KOPT-K1 (cell line): Measurements from ENCODE around the gene HMMR.
"Not testable (repeated sequence)": the region's sequence is repeated elsewhere in the genome, so short reads cannot be mapped to it uniquely, and the experiment has no call there.

Experiments used
- H3K27ac ChIP-seq: fragments of 200-600 bp; sonication (generic); 2 replicates; pipeline ENCODE4 v1.5.1; 2016; ENCODE audit warnings: antibody characterized with exemption, mild to moderate bottlenecking, low read depth, low read length; ENCODE audit not compliant: poor library complexity, severe bottlenecking
- H3K36me3 ChIP-seq: fragments of 200-600 bp; sonication (generic); 2 replicates; pipeline ENCODE4 v1.5.1; 2017; ENCODE audit warnings: antibody characterized with exemption, mild to moderate bottlenecking, low read length, moderate library complexity; ENCODE audit not compliant: insufficient read depth
- H3K9me3 ChIP-seq: fragments of 200-600 bp; sonication (generic); 2 replicates; pipeline ENCODE4 v1.5.1; 2017; ENCODE audit warnings: antibody characterized with exemption, low read length, mild to moderate bottlenecking; ENCODE audit not compliant: insufficient read depth, poor library complexity, severe bottlenecking

The HMMR gene

GRCh38 chr5:163509291-163509951 is 49.0 kb downstream of the HMMR start:
- Histone ChIP-seq H3K27ac (no peak overlapping the region), H3K36me3 (peaks cover 29% of the 10 kb centered on the region), H3K9me3 (no peaks in the 10 kb centered on the region)

- H3K9me3 ChIP-seq = no peaks in the 10 kb centered on the region
- H3K27ac ChIP-seq = no peak overlapping the region
- peaks cover 60% of the 10 kb centered on the region for H3K36me3 ChIP-seq
These were observed 52.1 kb downstream of the HMMR start for GRCh38 chr5:163512526-163512925.

GRCh38 chr5:163525096-163525495 is 64.7 kb downstream of the HMMR start:
- no peaks in the 10 kb centered on the region for H3K9me3 ChIP-seq
- peaks cover 23% of the 10 kb centered on the region for H3K36me3 ChIP-seq
- no peak overlapping the region for H3K27ac ChIP-seq

GRCh38 chr5:163529698-163530097 is 69.3 kb downstream of the HMMR start:
- Histone ChIP-seq H3K9me3 (no peaks in the 10 kb centered on the region), H3K27ac (no peak overlapping the region), H3K36me3 (no peaks in the 10 kb centered on the region)

- Histone ChIP-seq H3K9me3 (no peaks in the 10 kb centered on the region), H3K27ac (no peak overlapping the region), H3K36me3 (no peaks in the 10 kb centered on the region)
These were observed 70.8 kb downstream of the HMMR start for GRCh38 chr5:163531272-163531671.

GRCh38 chr5:163532171-163533084 is 72.0 kb downstream of the HMMR start:
- no peaks in the 10 kb centered on the region for H3K36me3 ChIP-seq
- H3K9me3 ChIP-seq = no peaks in the 10 kb centered on the region
- no peak overlapping the region for H3K27ac ChIP-seq

- Histone ChIP-seq H3K27ac (no peak overlapping the region), H3K9me3 (no peaks in the 10 kb centered on the region), H3K36me3 (no peaks in the 10 kb centered on the region)
These were observed 72.8 kb downstream of the HMMR start for GRCh38 chr5:163533223-163533622.

GRCh38 chr5:163534492-163535094 is 74.2 kb downstream of the HMMR start:
- Histone ChIP-seq H3K27ac (no peak overlapping the region), H3K9me3 (no peaks in the 10 kb centered on the region), H3K36me3 (no peaks in the 10 kb centered on the region)

GRCh38 chr5:163535290-163535689 is 74.9 kb downstream of the HMMR start:
- no peaks in the 10 kb centered on the region for H3K36me3 ChIP-seq
- no peak overlapping the region for H3K27ac ChIP-seq
- no peaks in the 10 kb centered on the region for H3K9me3 ChIP-seq

GRCh38 chr5:163536442-163536841 is 76.0 kb downstream of the HMMR start:
- not testable (repeated sequence) for H3K27ac ChIP-seq, H3K36me3 ChIP-seq, H3K9me3 ChIP-seq

- no peaks in the 10 kb centered on the region for H3K9me3 ChIP-seq
- no peaks in the 10 kb centered on the region for H3K36me3 ChIP-seq
- H3K27ac ChIP-seq = no peak overlapping the region
These were observed 80.3 kb downstream of the HMMR start for GRCh38 chr5:163540696-163541095.
